Fibroblast of villous mesenchyme (primary cell): ENCODE results near the gene FGF12. TPM values are rescaled to one million over a fixed set of nuclear protein-coding genes. Genes with fewer than 3 reads are reported as not detected.

ENCODE experiments used
- DNase-seq: peaks from one replicate; pipeline ENCODE4 v3.0.0-alpha.2; 2010; ENCODE audit warnings: low read depth
- H3K4me3 ChIP-seq: 2 replicates; pipeline ENCODE4 v1.5.1; 2011; ENCODE audit warnings: low read depth, mild to moderate bottlenecking, low read length
- total RNA-seq: library from RNA; depleted of rRNA; stranded (reverse); fragments of >200 nt; gene quantifications from 2 replicates; pipeline ENCODE4 v1.2.3, GENCODE V29; 2012
- TF ChIP-seq, protein P1 (sequence below): IDR thresholded peaks from 2 replicates; pipeline ENCODE4 v1.5.1; 2012; ENCODE audit warnings: low read depth, mild to moderate bottlenecking, low read length; ENCODE audit not compliant: insufficient read depth

Gene FGF12
- total RNA-seq, 1 donor = under 0.01 TPM

DNA sequence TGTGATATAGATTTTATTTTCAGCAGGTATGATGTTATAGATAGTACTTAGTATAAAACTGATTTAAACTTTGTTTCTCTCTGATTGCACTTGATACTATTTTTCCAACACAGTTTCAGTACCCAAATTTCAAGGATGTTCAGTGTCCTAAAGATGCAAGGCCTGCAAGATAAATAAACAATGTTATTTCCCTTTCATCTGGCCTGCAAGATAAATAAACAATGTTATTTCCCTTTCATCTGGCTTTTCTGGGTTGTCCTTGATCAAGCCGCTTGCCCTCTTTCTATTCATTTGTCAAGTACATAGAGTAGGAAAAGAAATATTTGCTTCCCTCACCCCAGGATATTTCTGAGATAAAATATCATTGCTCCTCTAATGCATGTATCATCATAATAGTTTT, 571.0 kb downstream of the FGF12 start:
- TF ChIP-seq, protein P1, sequence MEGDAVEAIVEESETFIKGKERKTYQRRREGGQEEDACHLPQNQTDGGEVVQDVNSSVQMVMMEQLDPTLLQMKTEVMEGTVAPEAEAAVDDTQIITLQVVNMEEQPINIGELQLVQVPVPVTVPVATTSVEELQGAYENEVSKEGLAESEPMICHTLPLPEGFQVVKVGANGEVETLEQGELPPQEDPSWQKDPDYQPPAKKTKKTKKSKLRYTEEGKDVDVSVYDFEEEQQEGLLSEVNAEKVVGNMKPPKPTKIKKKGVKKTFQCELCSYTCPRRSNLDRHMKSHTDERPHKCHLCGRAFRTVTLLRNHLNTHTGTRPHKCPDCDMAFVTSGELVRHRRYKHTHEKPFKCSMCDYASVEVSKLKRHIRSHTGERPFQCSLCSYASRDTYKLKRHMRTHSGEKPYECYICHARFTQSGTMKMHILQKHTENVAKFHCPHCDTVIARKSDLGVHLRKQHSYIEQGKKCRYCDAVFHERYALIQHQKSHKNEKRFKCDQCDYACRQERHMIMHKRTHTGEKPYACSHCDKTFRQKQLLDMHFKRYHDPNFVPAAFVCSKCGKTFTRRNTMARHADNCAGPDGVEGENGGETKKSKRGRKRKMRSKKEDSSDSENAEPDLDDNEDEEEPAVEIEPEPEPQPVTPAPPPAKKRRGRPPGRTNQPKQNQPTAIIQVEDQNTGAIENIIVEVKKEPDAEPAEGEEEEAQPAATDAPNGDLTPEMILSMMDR = no peak
- no peak for DNase-seq
- H3K4me3 ChIP-seq = no peak overlapping the region

DNA sequence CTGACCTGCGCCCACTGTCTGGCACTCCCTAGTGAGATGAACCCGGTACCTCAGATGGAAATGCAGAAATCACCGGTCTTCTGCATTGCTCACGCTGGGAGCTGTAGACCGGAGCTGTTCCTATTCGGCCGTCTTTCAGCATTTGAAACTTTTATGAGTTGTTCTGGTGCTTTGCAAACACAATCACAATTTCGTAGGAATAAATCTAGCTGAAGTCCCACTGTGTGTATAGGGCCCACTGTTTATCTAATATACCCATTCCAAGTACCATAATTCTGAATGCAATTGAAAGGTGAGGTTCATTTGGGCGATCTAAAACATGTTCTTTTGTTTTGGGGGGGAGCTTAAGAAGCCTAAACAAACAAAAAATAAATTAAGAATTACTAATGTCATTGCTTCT, 572.1 kb downstream of the FGF12 start:
- H3K4me3 ChIP-seq = no peak overlapping the region
- TF ChIP-seq, protein P1 = no peak
- DNase-seq = no peak

DNA sequence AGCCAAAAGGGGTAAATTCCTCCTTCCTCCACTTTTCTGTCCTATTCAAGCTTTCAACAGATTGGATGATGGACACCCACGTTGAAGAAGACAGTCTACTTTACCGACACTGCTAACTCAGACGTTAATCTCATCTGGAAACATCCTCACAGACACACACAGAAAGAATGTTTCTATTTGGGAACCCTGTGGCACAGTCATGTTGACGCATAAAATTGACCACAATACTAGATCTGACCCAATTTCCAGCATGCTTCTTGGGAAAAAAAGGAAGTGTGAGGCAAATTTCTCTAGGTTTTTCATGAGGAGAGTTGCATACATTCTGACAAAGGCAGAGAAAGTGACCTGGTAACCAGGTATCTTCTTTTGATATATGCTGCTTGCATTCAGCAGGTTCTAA, 594.1 kb downstream of the FGF12 start:
- DNase-seq = no peak
- TF ChIP-seq, protein P1 = no peak

DNA sequence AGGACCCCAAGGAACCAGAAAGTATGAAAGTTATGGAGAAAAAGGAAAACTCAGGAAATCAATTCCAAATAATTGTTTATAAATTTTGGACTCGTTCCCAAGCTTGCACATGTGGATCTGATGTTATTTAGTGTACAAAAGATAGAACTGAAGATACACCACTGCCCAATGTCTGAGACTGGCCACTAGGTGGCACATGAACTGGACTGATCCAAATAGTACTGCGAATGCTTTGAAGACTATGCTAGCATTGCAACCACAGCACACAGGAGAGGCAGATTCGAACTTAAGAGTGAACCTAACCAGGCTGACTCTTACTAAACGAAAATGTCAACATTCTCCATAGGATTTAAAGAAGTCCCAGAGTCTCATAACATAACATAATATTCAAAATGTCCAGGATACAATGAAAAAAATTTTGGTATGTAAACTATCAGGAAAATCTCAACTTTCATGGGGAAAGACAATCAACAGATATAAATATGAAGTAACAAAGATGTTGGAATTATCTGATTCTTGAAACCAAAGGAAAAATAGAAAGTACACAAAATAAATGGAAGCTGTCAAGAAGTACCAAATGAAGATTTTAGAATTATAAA, 596.7 kb downstream of the FGF12 start:
- H3K4me3 ChIP-seq = no peak overlapping the region
- DNase-seq = peak; percentile 3
- TF ChIP-seq, protein P1 = peak; percentile 29

More for the DNA sequence above, 594.1 kb downstream of the FGF12 start:
- H3K4me3 ChIP-seq = no peak overlapping the region

DNA sequence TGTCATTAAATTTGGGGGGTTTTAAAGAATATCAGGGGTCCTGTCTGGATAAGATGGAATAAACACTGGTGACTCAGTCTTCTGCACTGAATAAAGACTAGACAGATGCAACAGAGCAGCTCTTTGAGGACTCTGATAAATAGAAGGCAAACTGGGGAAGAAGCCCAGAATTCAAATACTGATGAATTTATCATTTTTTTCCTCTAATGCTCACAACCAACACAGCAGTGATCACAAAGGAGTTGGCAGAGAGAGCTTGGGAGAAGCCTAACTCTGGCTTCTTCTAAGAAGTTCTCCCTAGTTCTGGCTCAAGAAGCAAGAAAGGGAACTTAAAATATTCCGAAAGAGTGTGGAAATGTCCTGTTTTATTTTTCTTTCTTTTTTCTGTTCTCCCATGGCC, 597.8 kb downstream of the FGF12 start:
- no peak overlapping the region for H3K4me3 ChIP-seq

DNA sequence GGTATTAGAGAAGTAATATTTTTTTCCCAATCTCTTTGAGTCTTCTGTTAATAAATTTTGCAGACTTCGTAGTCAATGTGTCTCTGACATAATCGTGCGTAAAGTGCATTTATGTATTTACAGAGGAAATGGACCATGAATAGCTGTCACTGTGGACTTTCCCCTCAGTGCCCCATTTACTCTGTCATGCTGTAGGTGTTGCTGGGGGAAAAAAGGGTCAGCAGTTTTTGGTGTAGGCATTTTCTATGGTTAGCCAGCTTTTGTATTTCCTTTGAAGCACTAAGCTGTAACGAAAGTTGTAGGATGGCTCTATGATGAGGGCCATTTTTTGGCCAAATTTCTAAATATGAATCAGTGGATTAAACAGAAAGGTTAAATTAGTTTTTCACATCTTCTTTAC, 598.4 kb downstream of the FGF12 start:
- DNase-seq = no peak
- no peak overlapping the region for H3K4me3 ChIP-seq
- TF ChIP-seq, protein P1 = no peak

More for the DNA sequence above, 597.8 kb downstream of the FGF12 start:
- no peak for DNase-seq
- TF ChIP-seq, protein P1 = no peak

DNA sequence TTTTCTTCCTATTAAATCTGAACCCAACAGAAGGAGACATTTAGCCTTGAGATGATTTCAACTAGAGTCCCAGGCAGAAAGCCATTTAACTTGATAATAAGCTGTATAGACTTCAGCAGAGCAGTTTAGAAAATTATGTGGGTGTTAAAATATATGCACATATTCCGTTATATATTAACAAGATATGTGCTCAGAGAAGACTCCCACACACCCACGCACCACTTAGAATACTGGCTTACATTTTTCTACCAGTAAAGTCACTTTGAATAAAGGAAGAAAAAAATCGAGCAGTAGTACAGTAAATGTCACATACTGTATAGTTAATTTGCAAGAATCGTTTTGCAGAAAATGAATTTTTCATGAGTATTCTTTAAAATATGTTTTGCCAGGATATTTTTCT, 599.3 kb downstream of the FGF12 start:
- no peak for DNase-seq
- TF ChIP-seq, protein P1 = no peak
- no peak overlapping the region for H3K4me3 ChIP-seq
